Heart left ventricle (tissue), 16 donors: ENCODE measurements around the gene NKAIN4. TPM values are rescaled to one million over a fixed set of nuclear protein-coding genes. Genes with fewer than 3 reads are reported as not detected.
A peak's percentile ranks its signal among the peaks of the same experiment; 100 is the strongest.

Experiments
- ATAC-seq, 4 donors: fragments of 200-7000 bp; cut with Tn5 transposase; one replicate each; pipeline ENCODE4 v1.9.1; 2020 to 2022; ENCODE audit warnings: moderate library complexity in 4 of 4, mild to moderate bottlenecking in 3 of 4, moderate number of reproducible peaks in 1 of 4
- DNase-seq, 5 donors: peaks; one replicate each; pipeline ENCODE4 v3.0.0-alpha.2; 2020
- H3K27ac ChIP-seq, 12 donors: fragments of 200-600 bp; sonication (generic) in 4 of 12; one replicate each; pipeline versions ENCODE4 v1.5.0 to v1.8.0; 2016 to 2022; ENCODE audit warnings: mild to moderate bottlenecking in 2 of 12
- H3K27me3 ChIP-seq, 9 donors: fragments of 200-600 bp; sonication (generic) in 2 of 9; one replicate each; pipeline versions ENCODE4 v1.5.1 to v1.8.0; 2016 to 2022; ENCODE audit warnings: mild to moderate bottlenecking in 3 of 9
- H3K36me3 ChIP-seq, 9 donors: fragments of 200-600 bp; sonication (generic) in 2 of 9; one replicate each; pipeline versions ENCODE4 v1.5.0 to v1.8.0; 2018 to 2022; ENCODE audit warnings: mild to moderate bottlenecking in 2 of 9
- H3K4me1 ChIP-seq, 12 donors: fragments of 200-600 bp; sonication (generic) in 4 of 12; one replicate each; pipeline versions ENCODE4 v1.5.0 to v1.8.0; 2016 to 2022; ENCODE audit warnings: mild to moderate bottlenecking in 3 of 12
- H3K4me3 ChIP-seq, 12 donors: fragments of 200-600 bp; sonication (generic) in 4 of 12; one replicate each; pipeline versions ENCODE4 v1.5.0 to v1.8.0; 2017 to 2022; ENCODE audit warnings: mild to moderate bottlenecking in 9 of 12, moderate library complexity in 4 of 12
- H3K9me3 ChIP-seq, 12 donors: fragments of 200-600 bp; sonication (generic) in 4 of 12; one replicate each; pipeline versions ENCODE4 v1.5.0 to v1.8.0; 2016 to 2022; ENCODE audit warnings: mild to moderate bottlenecking in 1 of 12
- CTCF ChIP-seq, 12 donors: fragments of 200-600 bp; sonication (generic) in 4 of 12; IDR thresholded peaks; one replicate each; pipeline versions ENCODE4 v1.5.0 to v1.8.0; 2018 to 2022; ENCODE audit warnings: antibody characterized with exemption in 12 of 12, mild to moderate bottlenecking in 5 of 12
- POLR2A ChIP-seq, 2 donors: fragments of 450-650 bp; IDR thresholded peaks; one replicate each; pipeline ENCODE4 v1.6.1; 2017; ENCODE audit warnings: antibody characterized with exemption in 2 of 2, mild to moderate bottlenecking in 2 of 2, moderate library complexity in 2 of 2
- WGBS, 4 donors: extraction: QIAGEN DNeasy Blood & Tissue Kit in 2 of 4; methylation state at CpG; one replicate each; pipeline versions ENCODE4 v1.1.5 to v1.1.7; 2013 to 2018; 5-methylcytosine and 5-hydroxymethylcytosine counted together
- intact Hi-C, 10 donors: fragments of 100-400 bp; cut with DNase I; formaldehyde crosslinking; loops; one replicate each; pipeline versions ENCODE4 v1.11.1 to v1.14.2; 2022
- polyA plus RNA-seq, 2 donors: library from polyadenylated mRNA; stranded (reverse); fragments of 200-250 nt; gene quantifications; one replicate each; pipeline ENCODE4 v1.2.3, GENCODE V29; 2013
- total RNA-seq, 9 donors: library from RNA; depleted of rRNA in 2 of 9; stranded (reverse); fragments of >200 nt in 2 of 9; fragmentation: NEBNext Ultra II Directional in 3 of 9; extraction: Animal tissue kit (Norgen Biotek cat#: 25700) in 3 of 9; gene quantifications; one replicate each; pipeline versions ENCODE4 v1.1.0 to v1.2.4, GENCODE V29; 2016 to 2023
- donor health status: ischemic (EF 13 %, LVEDD 7.1; RV severe dilation, severe dysfunction).
- donor health status: healthy with polysubstance abuse.
- donor health status: DM: no; HTN: yes; CAD: no.
- donor health status: DM: no; HTN: no; CAD: no.
- donor health status: ischemic (EF 25% LVEDD 6.9; RV normal size, moderate dysfunction).
- donor health status: ischemic (EF 25% LVEDD 5.7; RV mildly dilated, moderate dysfunction).
- donor health status: healthy.
- donor health status: DM: yes; HTN: yes; CAD: no.
- donor health status: ischemic (EF 35%, LVEDD 5.7; RV mildly dilated, moderate dysfunction).
- donor health status: nonischemic (EF 11% LVEDD 7.7; RV severe dilation, severe dysfunction).
- donor health status: DM: yes; HTN: yes; CAD: no.
- donor health status: PGD.
- donor health status: ischemic (EF 29% LVEDD 5.4; RV normal size, mild dysfunction).
- donor health status: nonischemic (EF 23%, LVEDD 6.1; RV moderate dilation, normal function).

NKAIN4 gene
- total and polyA plus RNA-seq, 11 donors: not detected

GRCh38 chr20:63277466-63278272 lies 23.4 kb upstream of the NKAIN4 start:
- Histone ChIP-seq H3K27ac (no peak overlapping the region), H3K9me3 (no peaks in the 10 kb centered on the region), H3K4me1 (peaks cover 0 to 27% (median 18%) of the 10 kb centered on the region in 12 donors), H3K4me3 (no peak overlapping the region), H3K27me3 (no peaks in the 10 kb centered on the region), H3K36me3 (peaks cover 3 to 74% (median 61%) of the 10 kb centered on the region in 9 donors)
- no peak for TF ChIP-seq POLR2A (IDR thresholded peaks at IDR 0.05)
- no peak for TF ChIP-seq CTCF (IDR thresholded peaks at IDR 0.05)
- ATAC-seq (no peak), DNase-seq (no peak)
- WGBS, 4 donors: 92 to 94% (median 93%) methylated on average over 23 to 30 of the region's 30 CpGs
- intact Hi-C loops: no loop called here

GRCh38 chr20:63276956-63277355 lies 22.7 kb upstream of the NKAIN4 start:
- Histone ChIP-seq H3K4me1 (peaks cover 1 to 30% (median 19%) of the 10 kb centered on the region in 12 donors), H3K9me3 (no peaks in the 10 kb centered on the region), H3K27me3 (no peaks in the 10 kb centered on the region), H3K36me3 (peaks cover 0 to 66% (median 56%) of the 10 kb centered on the region in 9 donors), H3K4me3 (no peak overlapping the region), H3K27ac (no peak overlapping the region)
- 90 to 94% (median 94%) methylated on average over 17 to 20 of the region's 20 CpGs for WGBS, 4 donors
- no peak for ATAC-seq
- intact Hi-C loops: no loop called here
- TF ChIP-seq CTCF (IDR thresholded peaks at IDR 0.05) (no peak), POLR2A (IDR thresholded peaks at IDR 0.05) (no peak)
- DNase-seq: no peak

GRCh38 chr20:63275825-63276224 lies 21.6 kb upstream of the NKAIN4 start:
- Histone ChIP-seq H3K36me3 (peaks cover 0 to 57% (median 48%) of the 10 kb centered on the region in 9 donors), H3K4me1 (peaks cover 2 to 34% (median 22%) of the 10 kb centered on the region in 12 donors), H3K27ac (no peak overlapping the region), H3K9me3 (no peaks in the 10 kb centered on the region), H3K4me3 (no peak overlapping the region), H3K27me3 (no peaks in the 10 kb centered on the region)
- ATAC-seq: no peak
- no peak for DNase-seq
- WGBS, 4 donors: 89 to 95% (median 94%) methylated on average over 18 of the region's 18 CpGs
- intact Hi-C loops: no loop called here
- TF ChIP-seq CTCF (IDR thresholded peaks at IDR 0.05): no peak
- TF ChIP-seq POLR2A (IDR thresholded peaks at IDR 0.05): no peak

GRCh38 chr20:63274381-63275228 lies 20.3 kb upstream of the NKAIN4 start:
- WGBS, 4 donors: 67 to 78% (median 78%) methylated on average over 15 to 17 of the region's 17 CpGs
- Histone ChIP-seq H3K4me3 (peak overlapping the region in 2 of 12 donors; percentile 10 to 90), H3K4me1 (peaks cover 2 to 34% (median 22%) of the 10 kb centered on the region in 12 donors), H3K9me3 (no peaks in the 10 kb centered on the region), H3K27me3 (no peaks in the 10 kb centered on the region), H3K27ac (no peak overlapping the region), H3K36me3 (peaks cover 0 to 45% (median 35%) of the 10 kb centered on the region in 9 donors)
- intact Hi-C loops: loop anchor here in 2 of 10 donors (5.0 kb wide), 1 partner anchor 57 kb away; the partner anchor contains the start of gene YTHDF1 (in 2 of the 2)
- TF ChIP-seq POLR2A (IDR thresholded peaks at IDR 0.05): no peak
- TF ChIP-seq CTCF (IDR thresholded peaks at IDR 0.05): no peak
- DNase-seq (no peak), ATAC-seq (no peak)
